ENCODE results near the gene TAX1BP3. TPM values are rescaled to one million over a fixed set of nuclear protein-coding genes. Genes with fewer than 3 reads are reported as not detected.

TAX1BP3 gene, protein sequence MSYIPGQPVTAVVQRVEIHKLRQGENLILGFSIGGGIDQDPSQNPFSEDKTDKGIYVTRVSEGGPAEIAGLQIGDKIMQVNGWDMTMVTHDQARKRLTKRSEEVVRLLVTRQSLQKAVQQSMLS
- total RNA-seq = 137 and 276 TPM in 2 replicates

DNA sequence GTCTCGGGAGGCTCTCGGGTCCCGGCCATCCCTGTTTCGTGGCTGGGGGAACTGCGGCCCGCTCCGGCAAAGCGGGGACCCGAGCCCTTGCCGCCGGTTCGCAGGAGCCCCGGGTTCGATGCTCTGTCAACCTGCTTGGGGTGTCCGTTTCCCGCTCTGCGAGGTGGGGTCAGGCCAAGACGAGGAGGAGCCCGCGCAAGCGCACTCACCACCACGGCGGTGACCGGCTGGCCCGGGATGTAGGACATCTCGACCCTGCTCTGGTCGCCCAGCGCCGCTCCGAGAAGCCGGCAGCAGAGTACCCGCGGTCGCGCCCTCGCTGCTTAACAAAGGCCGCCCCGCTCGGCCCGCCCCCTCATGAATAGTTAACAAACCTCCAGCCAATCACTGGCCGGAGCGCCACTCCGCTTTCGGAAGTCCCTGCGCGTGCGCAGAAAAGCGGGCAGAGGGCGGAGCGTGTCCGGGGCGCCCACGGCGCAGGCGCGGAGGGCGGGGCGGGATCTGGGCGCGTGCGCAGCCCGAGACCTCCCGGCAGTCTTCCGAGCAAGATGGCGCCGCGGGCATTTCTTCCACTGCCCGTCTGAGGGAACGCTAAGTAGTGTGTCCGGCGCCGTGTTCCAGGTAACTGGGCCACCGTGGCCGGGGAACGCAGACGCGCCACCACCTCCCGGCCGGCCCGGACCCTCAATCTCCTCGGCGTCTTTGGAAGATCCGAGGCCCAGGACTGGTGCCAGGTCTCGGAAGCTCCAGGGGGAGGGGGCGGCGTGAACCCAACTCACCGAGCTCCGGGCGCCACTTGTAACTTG, at the start of gene TAX1BP3, which contains the start of gene EMC6:
TSS of gene TAX1BP3 (minus strand) at position 300 of the 806 bp plus-strand sequence. CDS start at position 248, 52 bp downstream.
TSS of gene EMC6 (plus strand) at position 534 of the 806 bp plus-strand sequence. CDS start 335 bp downstream, outside the sequence.

DNA sequence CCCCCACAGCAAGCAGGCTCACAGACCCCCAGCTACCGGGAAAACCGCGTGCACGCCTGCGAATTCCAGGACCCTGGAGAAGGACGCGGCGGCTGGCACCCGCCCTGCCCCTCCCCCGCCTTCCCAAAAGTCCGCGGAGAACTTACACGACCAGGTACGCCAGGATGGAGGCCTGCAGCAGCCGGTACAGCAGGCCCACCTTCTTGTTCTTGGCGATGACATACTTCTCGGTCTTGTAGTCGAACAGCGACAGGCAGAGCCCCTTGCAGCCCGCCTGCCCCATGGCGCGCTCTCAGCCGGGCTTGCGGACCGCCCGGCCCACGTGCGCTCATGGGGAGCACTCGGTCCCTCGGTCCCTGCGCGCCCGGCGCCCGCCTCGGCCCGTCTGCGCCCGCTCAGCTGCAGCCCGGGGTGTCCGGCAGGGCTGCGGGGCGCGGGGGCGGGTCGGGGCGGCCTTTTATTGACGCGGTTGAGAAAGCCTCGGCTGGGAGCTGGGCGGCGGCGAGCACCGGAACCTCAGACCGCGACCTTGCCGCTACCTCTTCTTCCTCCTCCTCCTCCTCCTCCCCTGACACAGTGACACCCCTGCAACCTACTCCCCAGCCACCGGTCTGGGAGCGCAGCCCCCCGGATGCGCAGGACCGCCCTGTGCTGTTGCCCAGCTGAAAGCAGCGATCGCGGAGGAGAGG, 27.5 kb upstream of the TAX1BP3 start, which contains the start of gene P2RX5:
TSS of gene P2RX5 (minus strand) at position 433 of the 689 bp plus-strand sequence. CDS start at position 283, 150 bp downstream.

GRCh38 chr17:3636154-3636907, 32.0 kb downstream of the TAX1BP3 start, which contains the start of the genes CTNS and SHPK:
CTNS (plus strand) TSS chr17:3636760; CDS start chr17:3640207, 3,447 bp downstream.
SHPK (minus strand) TSS chr17:3636250; CDS start chr17:3636219, 31 bp downstream.

Other genes with a start within 250 kb of the TAX1BP3 start
- not detected in 2 replicates for gene OR1E2, start 234.7 kb downstream of the TAX1BP3 start, total RNA-seq
- not detected in 2 replicates for gene SPATA22, start 196.8 kb downstream of the TAX1BP3 start, total RNA-seq
- gene ASPA, start 192.6 kb downstream of the TAX1BP3 start, total RNA-seq = not detected in 2 replicates
- 15.7 and 18.5 TPM in 2 replicates for gene TRPV3, start 110.8 kb downstream of the TAX1BP3 start, total RNA-seq
- 2.3 and 5.5 TPM in 2 replicates for gene TRPV1, start 59.2 kb downstream of the TAX1BP3 start, total RNA-seq
- gene SHPK, start 32.3 kb downstream of the TAX1BP3 start, total RNA-seq = 10.2 and 12.8 TPM in 2 replicates
- gene CTNS, start 31.8 kb downstream of the TAX1BP3 start, total RNA-seq = 12.0 and 12.2 TPM in 2 replicates
- 11.4 and 14.9 TPM in 2 replicates for gene EMC6, start 234 bp upstream of the TAX1BP3 start, total RNA-seq
- gene P2RX5, start 27.6 kb upstream of the TAX1BP3 start, total RNA-seq = not detected in 2 replicates
- gene HASPIN, start 55.3 kb upstream of the TAX1BP3 start, total RNA-seq = 3.1 and 3.4 TPM in 2 replicates
- 8.6 and 13.0 TPM in 2 replicates for gene ITGAE, start 132.6 kb upstream of the TAX1BP3 start, total RNA-seq
- 16.1 and 22.8 TPM in 2 replicates for gene NCBP3, start 177.7 kb upstream of the TAX1BP3 start, total RNA-seq
- 2.4 and 5.6 TPM in 2 replicates for gene CAMKK1, start 224.5 kb upstream of the TAX1BP3 start, total RNA-seq
- gene P2RX1, start 247.9 kb upstream of the TAX1BP3 start, total RNA-seq = not detected in 2 replicates